CD4-positive, alpha-beta T cell treated with Interleukin-4 for 4 hours (primary cell): ENCODE measurements around the gene TMEM259.

ENCODE experiments used
- DNase-seq: peaks from one replicate; pipeline ENCODE4 v3.0.0-alpha.2; 2020

The TMEM259 gene

GRCh38 chr19:982567-983170, 38.3 kb downstream of the TMEM259 start:
- DNase-seq = peak; percentile 46

- no peak for DNase-seq
Measured at GRCh38 chr19:980133-980998, 40.6 kb downstream of the TMEM259 start.

DNA sequence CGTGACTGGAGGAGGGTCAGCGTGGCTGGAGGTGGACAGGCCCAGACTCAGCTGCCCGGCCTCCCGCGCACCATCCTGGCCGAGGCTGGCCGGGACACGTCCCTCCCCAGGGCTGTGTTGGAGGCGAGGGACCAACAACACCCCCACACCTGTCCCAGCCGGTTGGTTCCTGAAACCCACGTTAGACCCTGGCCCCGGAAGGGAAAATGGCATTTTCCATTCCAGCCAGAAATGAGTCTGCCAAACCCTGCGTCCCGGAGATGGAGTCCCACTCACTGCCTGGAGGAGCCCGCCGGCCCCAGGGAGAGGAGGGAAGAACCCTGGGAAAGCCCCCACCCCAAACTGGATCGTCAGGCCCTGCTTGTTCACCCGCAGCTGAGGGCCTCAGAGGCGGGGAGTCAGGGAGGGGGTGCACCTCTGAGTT, 41.6 kb downstream of the TMEM259 start:
- DNase-seq = no peak

DNA sequence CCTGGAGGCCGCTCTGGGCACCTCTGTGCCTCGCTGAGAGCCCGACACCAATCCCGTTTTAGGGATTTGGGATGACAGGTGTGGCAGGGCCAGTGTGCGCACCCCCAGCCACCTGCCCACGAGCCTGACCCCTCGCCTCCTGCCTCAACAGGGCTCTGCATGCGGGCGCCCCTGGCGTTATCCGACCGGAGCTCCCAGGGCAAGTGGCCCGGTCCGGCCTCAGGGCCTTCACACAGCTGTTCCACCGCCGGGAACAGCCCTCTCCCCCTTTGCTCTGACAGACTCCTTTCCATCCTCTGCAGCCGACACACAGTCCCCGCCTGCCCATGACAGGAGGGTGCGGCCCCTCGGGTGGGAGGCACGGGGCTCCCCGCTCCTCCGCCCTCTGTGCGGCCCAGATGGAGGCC, 43.9 kb downstream of the TMEM259 start:
- no peak for DNase-seq

DNA sequence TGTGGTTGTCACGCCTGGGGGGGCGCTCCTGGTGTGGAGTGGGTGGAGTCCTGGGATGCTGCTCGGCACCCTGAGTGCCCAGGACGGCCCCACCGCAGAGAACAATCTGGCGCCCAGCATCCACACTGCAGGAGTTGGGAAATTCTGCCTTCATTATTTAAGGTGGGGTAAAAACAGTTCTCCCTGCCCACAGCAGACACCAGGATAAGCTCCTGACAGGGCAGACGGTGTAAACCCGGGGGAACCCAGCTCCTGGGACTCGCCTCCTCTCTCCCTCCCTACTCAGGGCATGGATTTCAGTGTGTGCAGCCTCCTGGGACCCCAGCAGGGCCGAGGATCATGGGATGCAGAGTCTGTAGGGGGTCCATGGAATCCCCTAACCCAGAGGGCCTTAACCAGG, 44.4 kb downstream of the TMEM259 start:
- no peak for DNase-seq

GRCh38 chr19:974564-975257, 46.2 kb downstream of the TMEM259 start:
- DNase-seq = no peak

DNA sequence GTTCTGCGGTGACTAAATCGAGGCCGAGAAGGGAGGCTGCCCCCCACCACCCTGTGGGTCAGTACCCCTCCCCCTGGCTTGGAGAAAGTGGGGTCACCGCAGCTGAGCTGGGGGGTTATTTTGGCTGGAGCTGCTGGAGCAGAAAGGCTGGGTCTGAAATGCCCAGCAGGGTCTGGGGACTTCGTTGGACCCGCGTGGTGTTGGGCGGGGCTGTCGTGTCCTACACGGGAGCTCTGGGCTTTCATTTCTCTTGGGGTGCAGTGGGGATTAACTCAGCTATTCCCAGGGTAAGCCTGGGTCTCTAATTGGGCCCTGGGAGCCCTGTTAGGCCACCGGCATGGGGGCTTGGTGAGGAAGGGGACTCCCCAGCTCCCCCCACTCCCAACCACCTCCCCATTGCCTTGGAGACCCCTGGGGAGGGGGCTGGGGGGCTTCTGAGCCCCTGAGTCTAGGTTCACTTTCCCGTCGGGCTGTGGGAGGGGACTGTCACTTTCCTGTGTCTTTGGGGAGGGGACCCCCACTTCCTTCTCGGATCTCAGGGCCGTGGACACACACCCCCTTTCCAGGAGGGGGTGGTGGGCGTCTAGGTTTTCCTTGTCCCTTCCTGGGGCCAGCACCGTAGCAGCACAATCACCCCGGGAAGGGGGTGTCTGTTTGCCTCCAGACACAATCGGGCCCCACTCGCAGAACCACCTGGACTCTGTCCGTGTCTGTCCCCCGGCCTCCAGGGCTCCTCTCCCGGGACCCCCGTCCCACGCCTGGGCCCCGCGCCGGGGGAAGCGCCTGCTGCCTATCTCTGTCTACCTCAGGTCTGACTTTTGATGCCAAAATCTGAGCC, 47.0 kb downstream of the TMEM259 start:
- DNase-seq = no peak

- DNase-seq = no peak
Measured at GRCh38 chr19:972281-972680, 48.6 kb downstream of the TMEM259 start.

DNA sequence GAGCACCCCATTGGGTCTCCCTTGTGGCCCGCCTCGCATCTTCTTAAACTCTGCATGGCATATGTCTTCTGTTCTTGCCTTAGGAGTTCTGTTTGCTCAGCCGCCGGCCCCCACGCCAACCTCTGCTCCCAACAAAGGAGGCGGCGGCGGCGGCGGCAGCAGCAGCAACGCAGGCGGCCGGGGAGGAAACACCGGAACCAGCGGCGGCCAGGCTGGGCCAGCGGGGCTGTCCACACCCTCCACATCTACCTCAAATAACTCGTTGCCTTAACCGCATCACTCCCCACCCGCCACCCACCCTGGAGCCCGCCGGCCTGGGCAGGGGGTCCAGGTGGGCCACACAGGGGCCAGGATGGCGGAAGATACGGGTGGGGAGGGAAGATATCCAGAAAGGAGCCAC, 49.1 kb downstream of the TMEM259 start:
- DNase-seq = no peak

GRCh38 chr19:970695-971094, 50.2 kb downstream of the TMEM259 start:
- DNase-seq = no peak

GRCh38 chr19:966485-967088, 54.3 kb downstream of the TMEM259 start:
- no peak for DNase-seq

- no peak for DNase-seq
Measured at GRCh38 chr19:964761-965694, 55.9 kb downstream of the TMEM259 start.

DNA sequence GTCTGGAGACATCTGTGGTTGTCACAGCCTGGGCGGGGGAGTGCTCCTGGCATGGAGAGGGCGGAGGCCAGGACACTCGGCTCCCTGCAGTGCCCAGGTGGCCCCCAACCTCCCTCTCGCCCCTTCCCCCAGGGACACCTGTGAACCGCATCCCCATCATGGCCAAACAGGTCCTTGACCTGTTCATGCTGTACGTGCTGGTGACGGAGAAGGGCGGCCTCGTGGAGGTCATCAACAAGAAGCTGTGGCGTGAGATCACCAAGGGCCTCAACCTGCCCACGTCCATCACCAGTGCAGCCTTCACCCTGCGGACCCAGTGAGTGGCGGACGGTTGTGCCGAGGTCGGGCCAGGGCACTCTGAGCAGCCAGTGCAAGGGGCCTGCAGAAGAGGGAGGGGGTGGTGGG, 56.8 kb downstream of the TMEM259 start:
- DNase-seq = no peak

DNA sequence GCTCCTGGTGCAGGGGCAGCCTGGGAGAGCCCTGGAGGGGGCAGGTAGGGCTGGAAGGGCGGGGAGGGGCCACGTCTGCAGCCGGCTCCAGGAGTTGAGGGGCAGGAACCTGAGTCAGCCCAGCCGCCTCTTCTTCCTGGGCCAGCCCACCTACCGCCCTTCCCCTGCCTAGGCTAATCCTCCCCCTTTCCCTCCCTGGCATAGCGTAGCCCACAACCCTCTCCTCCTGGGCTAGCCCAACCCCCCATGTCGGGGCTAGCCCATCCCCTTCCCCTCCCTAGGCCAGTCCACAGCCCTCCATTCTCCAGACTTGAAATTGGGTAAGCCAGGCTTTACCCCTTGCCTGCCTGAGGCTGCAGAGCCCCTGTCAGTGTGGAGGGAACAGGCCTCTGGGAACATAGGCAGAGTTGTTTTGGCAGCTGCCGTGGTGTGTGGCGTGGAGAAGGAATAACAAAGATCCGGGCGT, 57.4 kb downstream of the TMEM259 start:
- DNase-seq = no peak

DNA sequence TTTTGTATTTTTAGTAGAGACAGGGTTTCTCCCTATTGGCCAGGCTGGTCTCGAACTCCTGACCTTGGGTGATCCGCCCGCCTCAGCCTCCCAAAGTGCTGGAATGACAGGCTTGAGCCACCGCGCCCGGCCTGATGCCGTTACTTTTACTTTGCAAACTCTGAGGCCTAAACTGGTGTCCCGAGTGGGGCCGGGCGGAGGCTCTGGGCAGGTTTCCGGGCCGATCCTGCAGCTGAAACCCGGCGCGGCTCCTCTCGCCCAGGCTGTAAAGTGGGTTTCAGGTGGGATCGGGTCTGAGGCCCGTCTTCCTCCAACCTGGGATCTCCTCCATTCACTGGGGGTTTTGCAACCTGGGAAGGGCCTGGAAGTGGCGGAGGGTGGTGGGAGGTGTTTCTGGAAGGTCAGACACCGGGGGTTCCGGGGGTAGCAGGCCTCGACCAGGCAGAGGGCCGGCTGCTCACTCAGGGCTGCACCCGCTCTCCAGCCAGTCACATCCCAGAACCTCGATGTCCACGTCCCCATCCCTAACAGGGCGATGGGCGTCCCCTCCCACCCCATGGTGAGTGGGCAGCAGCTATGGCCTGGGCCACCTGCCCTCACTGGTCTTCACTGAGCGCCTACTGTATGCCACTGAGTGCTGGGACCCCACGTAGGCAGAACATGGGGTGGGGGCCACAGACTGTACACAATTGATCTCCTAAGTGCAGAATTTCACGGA, 58.1 kb downstream of the TMEM259 start:
- no peak for DNase-seq

- no peak for DNase-seq
Measured at GRCh38 chr19:961866-962620, 58.9 kb downstream of the TMEM259 start.

- DNase-seq = no peak
Measured at GRCh38 chr19:960601-960938, 60.4 kb downstream of the TMEM259 start.

DNA sequence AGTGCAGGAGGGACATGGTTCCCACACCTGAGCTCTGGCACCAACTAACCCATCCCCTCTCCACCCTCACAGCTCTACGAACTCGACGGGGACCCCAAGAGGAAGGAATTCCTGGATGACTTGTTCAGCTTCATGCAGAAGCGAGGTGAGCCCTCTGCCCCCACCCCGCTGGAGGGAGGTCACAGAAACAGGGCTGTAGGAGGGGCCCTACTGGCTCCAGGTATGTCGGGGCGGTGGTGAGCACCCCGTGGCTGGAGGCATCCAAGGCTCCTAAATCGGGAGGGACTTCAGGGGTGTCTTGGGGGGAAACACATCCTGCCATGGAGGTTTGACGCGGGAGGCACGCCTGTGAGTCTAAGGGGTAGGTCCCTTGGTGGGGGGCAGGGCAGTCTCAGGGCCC, 60.9 kb downstream of the TMEM259 start:
- no peak for DNase-seq
